Measurements from ENCODE around the gene SS18L1. TPM values are rescaled to one million over a fixed set of nuclear protein-coding genes. Genes with fewer than 3 reads are reported as not detected.

The SS18L1 gene
- total and polyA plus RNA-seq, 2 donors (not counting 1 experiment from before 2014, with no cell fraction given), result 4.7 to 7.4 TPM

DNA sequence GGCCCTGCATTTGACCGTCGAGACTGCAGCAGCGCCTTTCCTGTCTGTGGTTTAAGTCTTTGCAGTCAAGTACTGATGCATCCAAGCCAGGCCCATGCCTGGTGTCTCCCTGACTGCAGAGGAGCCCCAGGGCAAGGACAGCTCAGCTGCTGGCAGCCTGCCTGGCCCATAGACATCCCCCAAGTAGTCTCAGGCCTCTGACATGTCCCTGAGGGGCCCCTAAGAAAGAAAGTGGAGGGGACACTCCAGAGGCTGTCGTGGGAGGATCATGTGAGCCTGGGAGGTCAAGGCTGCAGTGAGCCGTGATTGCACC, 58.5 kb downstream of the SS18L1 start:
- Histone ChIP-seq H3K79me2 (ENCODE audit: control insufficient read depth, insufficient read depth, low read length) (no peaks in the 10 kb centered on the region), H3K4me1 (ENCODE audit: control insufficient read depth, extremely low read depth, insufficient read depth, low read length) (no peaks in the 10 kb centered on the region), H3K9me3 (ENCODE audit: control insufficient read depth, insufficient read depth, low read depth, low read length) (no peaks in the 10 kb centered on the region), H3K27me3 (ENCODE audit: control insufficient read depth, insufficient read depth, low read length) (no peaks in the 10 kb centered on the region), H2AFZ (ENCODE audit: low read length) (no peak overlapping the region), H3K9ac (ENCODE audit: insufficient read depth, low read length) (no peak overlapping the region), H4K20me1 (ENCODE audit: control insufficient read depth, extremely low read depth, insufficient read depth, low read length) (no peaks in the 10 kb centered on the region), H3K36me3 (ENCODE audit: control insufficient read depth, insufficient read depth, low read length) (peaks cover 22% of the 10 kb centered on the region), H3K4me3 (replicated peaks in 1 of 4; ENCODE audit: control extremely low read depth in 1 of 4, insufficient read depth in 1 of 4, low read depth in 3 of 4, low read length in 4 of 4) (no peak overlapping the region), H3K4me2 (ENCODE audit: extremely low read depth, insufficient read depth, low read length) (no peak overlapping the region), H3K27ac (ENCODE audit: insufficient read depth, low read length) (no peak overlapping the region)
- no peak for TF ChIP-seq EZH2 (IDR thresholded peaks at IDR 0.05; ENCODE audit: low read length, missing control alignments)
- TF ChIP-seq, protein P1, sequence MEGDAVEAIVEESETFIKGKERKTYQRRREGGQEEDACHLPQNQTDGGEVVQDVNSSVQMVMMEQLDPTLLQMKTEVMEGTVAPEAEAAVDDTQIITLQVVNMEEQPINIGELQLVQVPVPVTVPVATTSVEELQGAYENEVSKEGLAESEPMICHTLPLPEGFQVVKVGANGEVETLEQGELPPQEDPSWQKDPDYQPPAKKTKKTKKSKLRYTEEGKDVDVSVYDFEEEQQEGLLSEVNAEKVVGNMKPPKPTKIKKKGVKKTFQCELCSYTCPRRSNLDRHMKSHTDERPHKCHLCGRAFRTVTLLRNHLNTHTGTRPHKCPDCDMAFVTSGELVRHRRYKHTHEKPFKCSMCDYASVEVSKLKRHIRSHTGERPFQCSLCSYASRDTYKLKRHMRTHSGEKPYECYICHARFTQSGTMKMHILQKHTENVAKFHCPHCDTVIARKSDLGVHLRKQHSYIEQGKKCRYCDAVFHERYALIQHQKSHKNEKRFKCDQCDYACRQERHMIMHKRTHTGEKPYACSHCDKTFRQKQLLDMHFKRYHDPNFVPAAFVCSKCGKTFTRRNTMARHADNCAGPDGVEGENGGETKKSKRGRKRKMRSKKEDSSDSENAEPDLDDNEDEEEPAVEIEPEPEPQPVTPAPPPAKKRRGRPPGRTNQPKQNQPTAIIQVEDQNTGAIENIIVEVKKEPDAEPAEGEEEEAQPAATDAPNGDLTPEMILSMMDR (conservative IDR thresholded peaks at IDR 0.05 in 1 of 2, IDR thresholded peaks at IDR 0.05 in 1 of 2; ENCODE audit: low read depth in 1 of 2, low read length in 2 of 2), result no peak
- DNase-seq (ENCODE audit: low read depth in 2 of 2), result no peak

DNA sequence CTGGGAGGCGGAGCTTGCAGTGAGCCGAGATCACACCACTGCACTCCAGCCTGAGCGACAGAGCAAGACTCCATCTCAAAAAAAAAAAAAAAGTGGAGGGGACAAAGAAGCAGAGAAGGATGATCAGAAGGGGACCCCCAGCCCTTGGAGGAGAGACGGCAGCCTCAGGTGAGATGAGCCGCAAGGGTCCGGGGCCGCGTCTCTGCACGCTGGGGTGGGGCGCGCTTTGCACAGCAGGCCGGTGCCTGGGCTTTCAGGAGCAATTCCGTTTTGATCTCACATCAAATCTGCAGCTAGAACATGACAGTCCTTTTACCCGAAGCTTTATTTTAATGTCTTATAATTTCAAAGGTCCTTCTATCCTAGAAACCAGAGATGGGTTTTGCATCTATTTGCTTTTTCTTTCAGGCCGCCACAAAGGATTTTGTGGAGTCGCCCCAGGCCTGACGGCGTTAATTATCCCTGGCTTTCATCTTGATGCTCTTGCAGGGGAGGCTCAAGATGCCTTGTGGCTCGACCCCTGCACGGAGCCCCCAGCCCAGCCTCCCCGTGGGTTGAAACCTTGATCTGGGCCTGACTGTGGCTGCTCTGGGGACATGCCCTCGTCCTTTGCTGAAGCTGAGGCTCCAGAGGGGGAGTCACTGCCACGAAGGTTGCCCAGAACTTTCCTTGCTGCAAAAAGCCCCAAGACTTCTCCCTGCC, 59.3 kb downstream of the SS18L1 start:
- Histone ChIP-seq H4K20me1 (ENCODE audit: control insufficient read depth, extremely low read depth, insufficient read depth, low read length) (no peaks in the 10 kb centered on the region), H3K9ac (ENCODE audit: insufficient read depth, low read length) (no peak overlapping the region), H3K79me2 (ENCODE audit: control insufficient read depth, insufficient read depth, low read length) (no peaks in the 10 kb centered on the region), H3K4me1 (ENCODE audit: control insufficient read depth, extremely low read depth, insufficient read depth, low read length) (no peaks in the 10 kb centered on the region), H3K27ac (ENCODE audit: insufficient read depth, low read length) (no peak overlapping the region), H2AFZ (ENCODE audit: low read length) (no peak overlapping the region), H3K4me2 (ENCODE audit: extremely low read depth, insufficient read depth, low read length) (no peak overlapping the region), H3K36me3 (ENCODE audit: control insufficient read depth, insufficient read depth, low read length) (peaks cover 19% of the 10 kb centered on the region), H3K27me3 (ENCODE audit: control insufficient read depth, insufficient read depth, low read length) (no peaks in the 10 kb centered on the region), H3K9me3 (ENCODE audit: control insufficient read depth, insufficient read depth, low read depth, low read length) (no peaks in the 10 kb centered on the region), H3K4me3 (replicated peaks in 1 of 4; ENCODE audit: control extremely low read depth in 1 of 4, insufficient read depth in 1 of 4, low read depth in 3 of 4, low read length in 4 of 4) (no peak overlapping the region)
- no peak for DNase-seq (ENCODE audit: low read depth in 2 of 2)
- no peak for TF ChIP-seq EZH2 (IDR thresholded peaks at IDR 0.05; ENCODE audit: low read length, missing control alignments)
- TF ChIP-seq, protein P1 (conservative IDR thresholded peaks at IDR 0.05 in 1 of 2, IDR thresholded peaks at IDR 0.05 in 1 of 2; ENCODE audit: low read depth in 1 of 2, low read length in 2 of 2), result no peak

DNA sequence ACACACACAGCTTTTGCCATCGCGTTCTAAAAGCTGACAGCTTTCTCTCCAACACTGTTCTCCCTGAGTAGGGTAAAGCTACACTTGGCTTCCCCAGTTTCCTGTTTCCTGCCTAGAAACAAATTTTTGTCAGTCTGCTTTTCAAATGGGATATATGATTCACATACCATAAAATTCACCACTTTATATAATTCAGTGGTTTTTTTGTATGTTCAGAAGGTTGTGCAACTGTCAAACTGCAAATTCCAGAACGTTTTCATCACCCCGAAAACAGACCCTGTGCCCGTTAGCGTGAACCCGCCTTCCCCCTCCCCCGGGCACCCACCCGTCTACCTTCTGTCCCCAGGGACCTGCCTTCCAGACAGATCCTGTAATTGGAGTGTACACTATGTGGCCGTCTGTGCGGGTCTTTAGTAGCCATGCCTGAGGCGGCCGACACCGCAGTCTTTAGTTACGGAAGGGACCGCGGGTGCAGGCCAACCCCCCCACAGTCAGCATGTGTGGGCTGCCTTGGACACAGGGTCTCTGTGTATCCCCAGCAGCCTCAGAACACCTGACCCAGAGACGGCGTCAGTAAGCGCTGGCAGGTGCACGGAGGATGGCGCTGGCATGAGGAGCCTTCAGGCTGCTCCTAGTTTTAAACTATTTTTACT, 59.9 kb downstream of the SS18L1 start:
- TF ChIP-seq EZH2 (IDR thresholded peaks at IDR 0.05; ENCODE audit: low read length, missing control alignments), result no peak
- TF ChIP-seq, protein P1 (conservative IDR thresholded peaks at IDR 0.05 in 1 of 2, IDR thresholded peaks at IDR 0.05 in 1 of 2; ENCODE audit: low read depth in 1 of 2, low read length in 2 of 2), result no peak
- Histone ChIP-seq H3K9me3 (ENCODE audit: control insufficient read depth, insufficient read depth, low read depth, low read length) (no peaks in the 10 kb centered on the region), H3K9ac (ENCODE audit: insufficient read depth, low read length) (no peak overlapping the region), H3K4me1 (ENCODE audit: control insufficient read depth, extremely low read depth, insufficient read depth, low read length) (no peaks in the 10 kb centered on the region), H4K20me1 (ENCODE audit: control insufficient read depth, extremely low read depth, insufficient read depth, low read length) (no peaks in the 10 kb centered on the region), H3K4me2 (ENCODE audit: extremely low read depth, insufficient read depth, low read length) (no peak overlapping the region), H3K27ac (ENCODE audit: insufficient read depth, low read length) (no peak overlapping the region), H3K79me2 (ENCODE audit: control insufficient read depth, insufficient read depth, low read length) (no peaks in the 10 kb centered on the region), H2AFZ (ENCODE audit: low read length) (no peak overlapping the region), H3K36me3 (ENCODE audit: control insufficient read depth, insufficient read depth, low read length) (peaks cover 16% of the 10 kb centered on the region), H3K4me3 (replicated peaks in 1 of 4; ENCODE audit: control extremely low read depth in 1 of 4, insufficient read depth in 1 of 4, low read depth in 3 of 4, low read length in 4 of 4) (no peak overlapping the region), H3K27me3 (ENCODE audit: control insufficient read depth, insufficient read depth, low read length) (no peaks in the 10 kb centered on the region)
- DNase-seq (ENCODE audit: low read depth in 2 of 2), result no peak

Measured in fibroblast of lung (primary cell).